ENCODE measurements around the gene NRM. TPM values are rescaled to one million over a fixed set of nuclear protein-coding genes. Genes with fewer than 3 reads are reported as not detected.

Gene NRM
- total RNA-seq, 2 experiments from 2014 or later: 18.6 to 36.7 TPM

DNA sequence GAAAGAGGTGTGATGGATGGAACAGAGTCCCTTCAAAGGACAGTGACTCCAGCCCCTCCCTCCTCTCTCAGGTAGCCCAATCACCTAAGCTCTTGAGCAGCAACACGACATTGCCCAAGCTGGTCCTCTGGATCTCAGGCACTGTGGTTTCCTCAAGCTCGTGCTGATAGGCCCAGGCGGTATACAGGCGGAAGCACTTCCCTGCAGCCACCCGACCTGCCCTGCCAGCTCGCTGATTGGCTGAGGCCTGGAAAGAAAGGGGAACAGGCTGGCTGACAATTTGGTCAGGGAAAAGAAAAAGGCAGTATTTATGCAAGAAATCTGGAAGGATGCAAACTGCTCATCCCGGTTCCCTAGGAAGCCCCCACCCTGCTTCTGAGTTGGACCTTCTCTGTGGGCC, 34.3 kb downstream of the NRM start:
- Histone ChIP-seq H3K4me1 (ENCODE audit: insufficient read depth, low read length, poor library complexity, severe bottlenecking) (no peaks in the 10 kb centered on the region), H3K9me3 (ENCODE audit: low read length) (no peaks in the 10 kb centered on the region), H3K4me3 (ENCODE audit: low read depth, low read length, poor library complexity, severe bottlenecking) (no peak overlapping the region), H3K4me2 (ENCODE audit: low read length) (no peak overlapping the region), H3K36me3 (ENCODE audit: insufficient read depth, low read length) (peaks cover 88% of the 10 kb centered on the region), H4K20me1 (ENCODE audit: insufficient read depth, low read length) (no peaks in the 10 kb centered on the region), H3K9me2 (ENCODE audit: insufficient read depth, low read length) (no peaks in the 10 kb centered on the region), H3K79me2 (ENCODE audit: insufficient read depth, low read depth, low read length) (no peaks in the 10 kb centered on the region), H3K27ac (ENCODE audit: low read depth, low read length, poor library complexity, severe bottlenecking) (no peak overlapping the region), H2AFZ (ENCODE audit: low read length) (no peak overlapping the region)
- POLR2A ChIA-PET: no interaction called here
- TF ChIP-seq EZH2phosphoT487 (IDR thresholded peaks at IDR 0.05; ENCODE audit: borderline replicate concordance, low read depth, low read length): no peak
- no peak for TF ChIP-seq CTCF (conservative IDR thresholded peaks at IDR 0.05; ENCODE audit: low read length)
- CTCF ChIA-PET (ENCODE audit: unreplicated experiment): no interaction called here
- no peak for DNase-seq (ENCODE audit: low spot score)
- intact Hi-C loops (cut with micrococcal nuclease; ENCODE audit: unreplicated experiment): no loop called here
- BruUV-seq (replicated peaks): no TSS peak

GRCh38 chr6:30655743-30656094, 35.1 kb downstream of the NRM start:
- H3K36me3 ChIP-seq (ENCODE audit: insufficient read depth, low read length): peaks cover 91% of the 10 kb centered on the region
- CTCF ChIA-PET (ENCODE audit: unreplicated experiment): no interaction called here

More at GRCh38 chr6:30655743-30656094, 35.1 kb downstream of the NRM start:
- no peak for DNase-seq (ENCODE audit: low spot score)
- H3K4me2 ChIP-seq (ENCODE audit: low read length): no peak overlapping the region
- POLR2A ChIA-PET: no interaction called here
- no peak overlapping the region for H2AFZ ChIP-seq (ENCODE audit: low read length)
- H3K4me3 ChIP-seq (ENCODE audit: low read depth, low read length, poor library complexity, severe bottlenecking): no peak overlapping the region
- H3K27ac ChIP-seq (ENCODE audit: low read depth, low read length, poor library complexity, severe bottlenecking): no peak overlapping the region
- no peaks in the 10 kb centered on the region for H3K9me3 ChIP-seq (ENCODE audit: low read length)
- BruUV-seq (replicated peaks): no TSS peak
- intact Hi-C loops (cut with micrococcal nuclease; ENCODE audit: unreplicated experiment): no loop called here
- no peaks in the 10 kb centered on the region for H3K4me1 ChIP-seq (ENCODE audit: insufficient read depth, low read length, poor library complexity, severe bottlenecking)
- no peaks in the 10 kb centered on the region for H4K20me1 ChIP-seq (ENCODE audit: insufficient read depth, low read length)
- no peaks in the 10 kb centered on the region for H3K9me2 ChIP-seq (ENCODE audit: insufficient read depth, low read length)
- no peaks in the 10 kb centered on the region for H3K79me2 ChIP-seq (ENCODE audit: insufficient read depth, low read depth, low read length)
- TF ChIP-seq EZH2phosphoT487 (IDR thresholded peaks at IDR 0.05; ENCODE audit: borderline replicate concordance, low read depth, low read length): no peak
- no peak for TF ChIP-seq CTCF (conservative IDR thresholded peaks at IDR 0.05; ENCODE audit: low read length)
